Effector memory CD4-positive, alpha-beta T cell (primary cell): ENCODE results near the gene KIAA1958.

Experiments used
- DNase-seq, 3 donors: peaks; one replicate each; pipeline ENCODE4 v3.0.0-alpha.2; 2020
- H3K27ac ChIP-seq: 2 replicates; pipeline ENCODE4 v1.7.0; 2013; ENCODE audit warnings: mild to moderate bottlenecking, low read length, moderate library complexity; ENCODE audit not compliant: insufficient read depth, poor library complexity, severe bottlenecking
- H3K27me3 ChIP-seq: replicated peaks from 2 replicates; pipeline ENCODE4 v1.7.0; 2013; ENCODE audit warnings: mild to moderate bottlenecking, low read length; ENCODE audit not compliant: insufficient read depth, control insufficient read depth, poor library complexity, severe bottlenecking
- H3K36me3 ChIP-seq: 2 replicates; pipeline ENCODE4 v1.7.0; 2013; ENCODE audit warnings: mild to moderate bottlenecking, low read length, moderate library complexity; ENCODE audit not compliant: control insufficient read depth, insufficient read depth
- H3K4me1 ChIP-seq: 2 replicates; pipeline ENCODE4 v1.7.0; 2013; ENCODE audit warnings: low read length, mild to moderate bottlenecking; ENCODE audit not compliant: control insufficient read depth, insufficient read depth, poor library complexity, severe bottlenecking
- H3K4me3 ChIP-seq: 2 replicates; pipeline ENCODE4 v1.7.0; 2013; ENCODE audit warnings: low read length, low read depth, mild to moderate bottlenecking; ENCODE audit not compliant: insufficient read depth, poor library complexity, severe bottlenecking
- H3K9me3 ChIP-seq: 2 replicates; pipeline ENCODE4 v1.7.0; 2013; ENCODE audit warnings: mild to moderate bottlenecking, low read length, moderate library complexity; ENCODE audit not compliant: control insufficient read depth

Gene KIAA1958

GRCh38 chr9:112608851-112609250 lies 122.2 kb downstream of the KIAA1958 start:
- no peak overlapping the region for H3K27ac ChIP-seq
- DNase-seq = no peak
- no peaks in the 10 kb centered on the region for H3K36me3 ChIP-seq
- H3K9me3 ChIP-seq = no peaks in the 10 kb centered on the region
- no peaks in the 10 kb centered on the region for H3K4me1 ChIP-seq
- no peak overlapping the region for H3K4me3 ChIP-seq
- no peaks in the 10 kb centered on the region for H3K27me3 ChIP-seq

- Histone ChIP-seq H3K4me1 (no peaks in the 10 kb centered on the region), H3K27ac (no peak overlapping the region), H3K9me3 (no peaks in the 10 kb centered on the region), H3K36me3 (no peaks in the 10 kb centered on the region), H3K4me3 (no peak overlapping the region), H3K27me3 (no peaks in the 10 kb centered on the region)
- DNase-seq = no peak
Observed at GRCh38 chr9:112615584-112616266, 129.1 kb downstream of the KIAA1958 start.

GRCh38 chr9:112617371-112617770 lies 130.7 kb downstream of the KIAA1958 start:
- Histone ChIP-seq H3K4me3 (no peak overlapping the region), H3K9me3 (no peaks in the 10 kb centered on the region), H3K27ac (no peak overlapping the region), H3K4me1 (no peaks in the 10 kb centered on the region), H3K36me3 (no peaks in the 10 kb centered on the region), H3K27me3 (no peaks in the 10 kb centered on the region)
- DNase-seq = no peak

GRCh38 chr9:112618385-112619009 lies 131.9 kb downstream of the KIAA1958 start:
- no peaks in the 10 kb centered on the region for H3K9me3 ChIP-seq
- no peaks in the 10 kb centered on the region for H3K27me3 ChIP-seq
- no peaks in the 10 kb centered on the region for H3K4me1 ChIP-seq
- no peak for DNase-seq
- no peaks in the 10 kb centered on the region for H3K36me3 ChIP-seq
- H3K27ac ChIP-seq = no peak overlapping the region
- H3K4me3 ChIP-seq = no peak overlapping the region

DNA sequence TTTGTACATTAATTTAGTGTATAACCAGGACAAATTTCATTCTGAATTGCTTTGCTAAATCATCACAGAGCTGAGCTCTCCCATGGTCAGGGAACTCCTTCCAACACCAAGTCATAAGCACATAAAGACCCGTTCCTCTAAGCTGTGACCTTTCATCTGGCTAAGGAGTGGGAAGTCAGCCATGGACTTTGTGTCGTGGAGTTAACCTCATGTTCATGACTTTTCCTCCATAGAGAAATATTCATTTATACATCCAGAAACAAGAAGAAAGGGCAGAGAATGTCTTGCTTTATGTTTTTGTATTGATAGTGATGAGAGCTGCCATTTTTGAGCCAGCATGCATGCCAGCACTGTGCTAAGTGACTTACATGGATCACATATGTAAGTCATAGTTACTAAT lies 133.8 kb downstream of the KIAA1958 start:
- H3K36me3 ChIP-seq = no peaks in the 10 kb centered on the region
- H3K9me3 ChIP-seq = no peaks in the 10 kb centered on the region
- no peaks in the 10 kb centered on the region for H3K4me1 ChIP-seq
- no peaks in the 10 kb centered on the region for H3K27me3 ChIP-seq
- no peak for DNase-seq
- no peak overlapping the region for H3K27ac ChIP-seq
- no peak overlapping the region for H3K4me3 ChIP-seq

DNA sequence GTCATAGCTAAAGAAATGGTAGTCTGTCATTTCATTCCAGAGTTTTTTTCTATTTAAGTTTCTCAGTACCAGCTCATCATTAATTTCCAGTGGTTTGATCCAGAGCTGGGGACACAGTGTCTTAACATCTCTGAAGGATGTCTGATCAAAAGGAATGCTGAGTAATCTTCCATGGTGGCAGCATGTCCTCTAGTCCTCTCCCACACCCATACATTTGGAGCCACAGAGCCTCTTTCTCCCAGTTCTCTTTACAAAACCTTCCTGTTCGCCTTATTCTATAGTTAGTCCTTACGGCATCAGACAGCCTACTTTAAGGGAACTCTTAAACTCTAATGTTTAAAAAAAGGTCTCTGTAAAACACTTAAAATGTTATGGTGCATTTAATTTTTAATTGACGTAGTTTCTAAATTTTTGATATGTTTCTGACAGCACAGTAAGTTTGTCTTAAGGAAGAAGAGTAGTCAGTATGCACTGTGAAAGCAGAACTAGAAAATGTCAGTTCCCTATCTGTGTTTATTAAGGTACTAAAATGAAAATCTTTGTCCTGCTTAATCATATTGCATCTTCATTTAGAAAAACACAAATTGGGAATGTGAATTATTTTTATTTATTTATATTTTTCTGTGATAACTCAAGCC lies 134.5 kb downstream of the KIAA1958 start:
- H3K36me3 ChIP-seq = no peaks in the 10 kb centered on the region
- H3K4me1 ChIP-seq = no peaks in the 10 kb centered on the region
- no peak overlapping the region for H3K4me3 ChIP-seq
- no peaks in the 10 kb centered on the region for H3K27me3 ChIP-seq
- no peaks in the 10 kb centered on the region for H3K9me3 ChIP-seq
- no peak for DNase-seq
- no peak overlapping the region for H3K27ac ChIP-seq

DNA sequence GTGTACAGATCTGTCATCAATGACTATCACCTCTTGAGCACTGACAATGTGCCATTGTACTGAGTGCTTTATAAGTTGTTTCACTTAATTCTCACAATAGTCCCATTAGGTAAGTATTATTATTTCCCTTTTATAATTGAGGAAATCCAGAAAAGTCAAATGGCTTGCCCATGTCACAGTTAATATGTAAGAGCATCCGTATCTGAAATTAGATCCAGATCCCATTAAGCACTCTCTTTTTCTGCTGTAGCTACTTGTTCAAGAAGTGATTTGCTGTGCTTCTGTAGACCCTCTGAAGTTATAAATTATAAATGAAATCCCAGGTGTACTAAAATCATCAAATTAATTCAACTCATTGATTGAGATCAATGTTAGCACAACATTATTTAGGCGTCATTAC lies 136.6 kb downstream of the KIAA1958 start:
- H3K36me3 ChIP-seq = no peaks in the 10 kb centered on the region
- no peaks in the 10 kb centered on the region for H3K27me3 ChIP-seq
- no peak for DNase-seq
- H3K27ac ChIP-seq = no peak overlapping the region
- no peak overlapping the region for H3K4me3 ChIP-seq
- no peaks in the 10 kb centered on the region for H3K4me1 ChIP-seq
- no peaks in the 10 kb centered on the region for H3K9me3 ChIP-seq

- H3K4me3 ChIP-seq = no peak overlapping the region
- no peaks in the 10 kb centered on the region for H3K27me3 ChIP-seq
- no peak for DNase-seq
- no peak overlapping the region for H3K27ac ChIP-seq
- no peaks in the 10 kb centered on the region for H3K4me1 ChIP-seq
- no peaks in the 10 kb centered on the region for H3K36me3 ChIP-seq
- H3K9me3 ChIP-seq = no peaks in the 10 kb centered on the region
Observed at GRCh38 chr9:112624711-112625707, 138.4 kb downstream of the KIAA1958 start.

DNA sequence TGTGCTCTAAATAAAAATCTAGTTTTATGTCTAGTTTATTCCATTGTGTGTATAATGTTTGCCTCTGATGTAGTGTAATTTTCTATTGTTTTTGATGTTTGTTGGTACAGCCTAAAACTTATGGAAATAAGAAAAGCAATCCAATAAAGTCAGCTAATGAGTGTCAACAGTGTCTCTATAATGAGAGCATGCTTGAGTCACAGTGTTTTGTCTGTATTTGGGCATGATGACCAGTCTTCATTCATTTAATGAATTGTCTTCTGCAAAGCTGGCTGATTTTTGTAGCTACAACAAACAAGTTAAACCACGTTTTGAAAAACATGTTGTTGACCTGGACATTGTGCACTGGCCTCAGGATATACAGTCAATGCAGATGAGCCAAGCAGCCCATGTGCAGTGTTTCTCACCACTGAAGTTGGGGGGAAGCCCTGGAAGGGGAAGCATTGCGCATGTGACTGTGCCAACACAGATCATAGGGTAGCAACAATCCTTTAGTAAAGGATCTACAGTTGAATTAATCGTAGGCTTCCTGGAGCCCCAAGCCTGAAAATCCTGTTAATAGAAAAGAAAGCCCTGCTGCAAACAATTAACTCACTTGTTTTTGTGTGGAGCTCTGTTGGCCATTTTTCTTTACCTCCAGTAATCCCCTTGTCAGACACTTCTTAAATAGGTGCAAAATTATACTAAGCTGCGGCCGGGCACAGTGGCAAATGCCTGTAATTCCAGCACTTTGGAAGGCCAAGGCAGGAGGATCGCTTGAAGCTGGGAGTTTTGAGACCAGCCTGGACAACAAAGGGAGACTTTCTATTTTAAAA lies 143.3 kb downstream of the KIAA1958 start:
- Histone ChIP-seq H3K9me3 (no peaks in the 10 kb centered on the region), H3K27ac (no peak overlapping the region), H3K4me3 (no peak overlapping the region), H3K4me1 (no peaks in the 10 kb centered on the region), H3K36me3 (no peaks in the 10 kb centered on the region), H3K27me3 (no peaks in the 10 kb centered on the region)
- DNase-seq = no peak
